Lung (tissue), 12 donors: ENCODE results near the gene GRHL1. TPM values are rescaled to one million over a fixed set of nuclear protein-coding genes. Genes with fewer than 3 reads are reported as not detected.

Experiments
- ATAC-seq: fragments of 200-7000 bp; cut with Tn5 transposase; one replicate; pipeline ENCODE4 v1.9.1; 2020; ENCODE audit warnings: moderate number of reproducible peaks; ENCODE audit not compliant: insufficient read depth, low FRiP score
- DNase-seq, 3 donors: peaks; one replicate each; pipeline ENCODE4 v3.0.0-alpha.2; 2013 to 2017
- H3K27ac ChIP-seq, 2 donors: one replicate each; pipeline ENCODE4 v1.5.1; 2013; ENCODE audit warnings: mild to moderate bottlenecking in 2 of 2, moderate library complexity in 2 of 2, control low read depth in 1 of 2, inconsistent platforms in 1 of 2, low read depth in 1 of 2, low read length in 1 of 2
- H3K27me3 ChIP-seq, 3 donors: one replicate each; pipeline ENCODE4 v1.5.1; 2013; ENCODE audit warnings: low read length in 2 of 3; ENCODE audit not compliant: control insufficient read depth in 3 of 3, insufficient read depth in 3 of 3
- H3K36me3 ChIP-seq, 4 donors: one replicate each; pipeline ENCODE4 v1.5.1; 2013; ENCODE audit warnings: low read length in 4 of 4, mild to moderate bottlenecking in 1 of 4, moderate library complexity in 1 of 4; ENCODE audit not compliant: control insufficient read depth in 4 of 4, insufficient read depth in 4 of 4
- H3K4me1 ChIP-seq, 5 donors: one replicate each; pipeline ENCODE4 v1.5.1; 2013; ENCODE audit warnings: low read length in 5 of 5, mild to moderate bottlenecking in 2 of 5, moderate library complexity in 1 of 5; ENCODE audit not compliant: control insufficient read depth in 5 of 5, insufficient read depth in 5 of 5
- H3K4me3 ChIP-seq: one replicate; pipeline ENCODE4 v1.5.1; 2013; ENCODE audit warnings: mild to moderate bottlenecking, control low read depth, moderate library complexity
- H3K9ac ChIP-seq, 2 donors: one replicate each; pipeline ENCODE4 v1.5.1; 2013; ENCODE audit warnings: low read length in 2 of 2, control low read depth in 1 of 2; ENCODE audit not compliant: insufficient read depth in 1 of 2
- H3K9me3 ChIP-seq, 4 donors: one replicate each; pipeline ENCODE4 v1.5.1; 2013; ENCODE audit warnings: low read length in 3 of 4, mild to moderate bottlenecking in 1 of 4, moderate library complexity in 1 of 4; ENCODE audit not compliant: control insufficient read depth in 4 of 4, insufficient read depth in 3 of 4
- WGBS, 2 donors: extraction: QIAGEN DNeasy Blood & Tissue Kit; methylation state at CpG; one replicate each; pipeline ENCODE4 v1.1.7; 2013; 5-methylcytosine and 5-hydroxymethylcytosine counted together
- polyA plus RNA-seq, 2 donors: library from polyadenylated mRNA; stranded (reverse); fragments of 200-250 nt; gene quantifications; one replicate each; pipeline ENCODE4 v1.2.1, GENCODE V29; 2013
- total RNA-seq, 2 donors: library from RNA; depleted of rRNA in 1 of 2; stranded (reverse); fragments of >200 nt in 1 of 2; gene quantifications; one replicate each; pipeline ENCODE4 v1.2.1, GENCODE V29; 2014 to 2021
- TF ChIP-seq, protein P1 (sequence below): IDR thresholded peaks from 2 replicates; pipeline ENCODE4 v1.5.1; 2012; ENCODE audit warnings: mild to moderate bottlenecking; ENCODE audit errors: control extremely low read depth, extremely low read depth
- donor health status: control.
- donor health status: control.
- donor health status: Bipolar disorder and iron deficiency.
- donor health status: healthy.
- donor health status: DM: yes; HTN: yes; CAD: no.

GRHL1 gene
- total and polyA plus RNA-seq, 4 donors: 1.8 to 13.6 (median 5.6) TPM

DNA sequence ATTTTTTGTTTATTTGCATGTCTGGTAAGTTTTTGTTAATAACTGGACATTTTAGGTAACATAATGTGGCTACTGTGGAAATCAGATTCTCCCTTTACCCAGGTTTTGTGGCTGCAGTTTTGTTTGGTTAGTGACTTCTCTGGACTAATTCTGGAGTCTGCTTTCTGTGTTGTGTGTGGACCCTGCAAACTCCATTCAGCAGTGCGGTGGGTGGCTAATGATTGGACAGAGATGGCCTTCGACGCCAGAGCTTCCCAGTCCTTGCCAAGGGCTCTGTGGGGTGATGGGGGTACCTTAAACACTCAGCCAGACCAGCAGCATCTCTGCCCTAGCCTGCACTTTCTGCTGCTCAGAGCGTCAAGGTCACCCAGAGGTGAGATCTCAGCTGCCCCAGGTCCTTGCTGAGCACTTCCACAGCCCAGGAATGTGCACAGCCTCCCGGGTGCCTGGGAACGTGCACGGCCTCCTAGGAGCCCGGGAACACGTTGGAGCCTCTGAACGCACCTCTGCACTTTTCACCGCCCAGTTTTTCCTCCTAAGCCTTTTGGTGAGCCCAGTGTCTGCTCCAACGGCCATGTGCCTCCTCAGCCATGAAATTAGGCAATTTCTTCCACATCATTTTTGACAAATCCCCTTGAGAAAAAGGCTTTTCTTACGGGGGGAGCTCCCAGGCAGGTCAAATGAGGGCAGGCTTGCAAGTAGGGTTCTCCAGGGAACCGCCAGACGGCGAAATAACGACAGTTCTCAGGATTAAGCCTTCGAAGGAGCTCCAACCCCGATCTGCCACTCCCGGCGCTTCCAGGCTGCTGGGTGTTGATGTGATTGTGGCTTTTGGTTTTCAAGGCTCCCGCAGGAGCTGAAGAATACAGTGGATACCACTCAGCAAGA lies 56.7 kb downstream of the GRHL1 start:
- no peak for DNase-seq
- no peak overlapping the region for H3K27ac ChIP-seq
- H3K9me3 ChIP-seq: no peaks in the 10 kb centered on the region

GRCh38 chr2:10008809-10009176 lies 57.3 kb downstream of the GRHL1 start:
- no peak for ATAC-seq
- TF ChIP-seq, protein P1, sequence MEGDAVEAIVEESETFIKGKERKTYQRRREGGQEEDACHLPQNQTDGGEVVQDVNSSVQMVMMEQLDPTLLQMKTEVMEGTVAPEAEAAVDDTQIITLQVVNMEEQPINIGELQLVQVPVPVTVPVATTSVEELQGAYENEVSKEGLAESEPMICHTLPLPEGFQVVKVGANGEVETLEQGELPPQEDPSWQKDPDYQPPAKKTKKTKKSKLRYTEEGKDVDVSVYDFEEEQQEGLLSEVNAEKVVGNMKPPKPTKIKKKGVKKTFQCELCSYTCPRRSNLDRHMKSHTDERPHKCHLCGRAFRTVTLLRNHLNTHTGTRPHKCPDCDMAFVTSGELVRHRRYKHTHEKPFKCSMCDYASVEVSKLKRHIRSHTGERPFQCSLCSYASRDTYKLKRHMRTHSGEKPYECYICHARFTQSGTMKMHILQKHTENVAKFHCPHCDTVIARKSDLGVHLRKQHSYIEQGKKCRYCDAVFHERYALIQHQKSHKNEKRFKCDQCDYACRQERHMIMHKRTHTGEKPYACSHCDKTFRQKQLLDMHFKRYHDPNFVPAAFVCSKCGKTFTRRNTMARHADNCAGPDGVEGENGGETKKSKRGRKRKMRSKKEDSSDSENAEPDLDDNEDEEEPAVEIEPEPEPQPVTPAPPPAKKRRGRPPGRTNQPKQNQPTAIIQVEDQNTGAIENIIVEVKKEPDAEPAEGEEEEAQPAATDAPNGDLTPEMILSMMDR: no peak
- Histone ChIP-seq H3K27ac (no peak overlapping the region), H3K9ac (no peak overlapping the region), H3K36me3 (no peaks in the 10 kb centered on the region), H3K4me3 (no peak overlapping the region), H3K9me3 (no peaks in the 10 kb centered on the region), H3K4me1 (peaks cover 0 to 20% (median 5%) of the 10 kb centered on the region in 5 donors), H3K27me3 (peaks cover 0 to 4% (median 0%) of the 10 kb centered on the region in 3 donors)
- 84 to 91% methylated on average over 9 of the region's 9 CpGs for WGBS, 2 donors
- no peak for DNase-seq

More for the DNA sequence above, 56.7 kb downstream of the GRHL1 start:
- no peak overlapping the region for H3K4me3 ChIP-seq
- TF ChIP-seq, protein P1: no peak
- no peak overlapping the region for H3K9ac ChIP-seq
- no peak for ATAC-seq
- H3K4me1 ChIP-seq: peaks cover 0 to 20% (median 5%) of the 10 kb centered on the region in 5 donors
- peaks cover 0 to 4% (median 0%) of the 10 kb centered on the region in 3 donors for H3K27me3 ChIP-seq
- 81 to 82% methylated on average over 22 of the region's 22 CpGs for WGBS, 2 donors
- H3K36me3 ChIP-seq: peaks cover 0 to 2% (median 0%) of the 10 kb centered on the region in 4 donors

DNA sequence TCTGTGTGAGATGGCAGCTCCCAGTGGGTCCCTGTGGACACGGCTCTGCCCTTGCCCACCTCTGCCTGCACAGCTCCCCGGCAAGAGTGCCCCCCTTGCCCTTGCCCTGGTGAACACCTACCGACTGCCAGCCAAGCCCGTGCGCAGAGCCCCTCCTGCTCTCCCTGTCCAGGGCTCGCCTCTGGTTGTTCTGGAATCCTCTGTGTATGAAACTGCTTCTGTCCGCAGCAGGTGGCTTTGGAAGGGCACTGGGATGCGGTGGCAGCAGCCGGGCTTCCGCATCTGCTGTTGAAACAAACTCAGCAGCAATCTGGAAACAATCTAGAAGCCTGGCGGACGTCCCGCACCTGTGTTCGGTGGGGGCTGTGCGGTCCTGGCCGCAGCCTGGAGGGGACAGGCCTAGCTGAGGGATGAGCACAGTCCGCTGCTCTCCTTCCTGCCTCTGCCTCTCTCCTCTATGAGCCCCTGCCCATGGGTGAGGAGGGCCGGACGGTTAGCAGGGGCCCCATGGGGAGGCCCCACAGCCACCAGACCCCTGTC lies 57.8 kb downstream of the GRHL1 start:
- 90% methylated on average over 19 of the region's 19 CpGs for WGBS, 2 donors
- DNase-seq (no peak), ATAC-seq (no peak)
- no peaks in the 10 kb centered on the region for H3K36me3 ChIP-seq
- H3K4me3 ChIP-seq: no peak overlapping the region
- peaks cover 0 to 4% (median 0%) of the 10 kb centered on the region in 3 donors for H3K27me3 ChIP-seq
- peaks cover 0 to 20% (median 5%) of the 10 kb centered on the region in 5 donors for H3K4me1 ChIP-seq
- TF ChIP-seq, protein P1: no peak
- H3K27ac ChIP-seq: peak overlapping the region; percentile 21 to 51
- H3K9ac ChIP-seq: no peak overlapping the region
- H3K9me3 ChIP-seq: no peaks in the 10 kb centered on the region
